ENCODE measurements around the gene AKT3.

GRCh38 chr1:243528459-243529121 lies 321.5 kb downstream of the AKT3 start:
- TF ChIP-seq CTCF (IDR thresholded peaks at IDR 0.05) = no peak
- TF ChIP-seq POLR2A (IDR thresholded peaks at IDR 0.05) = no peak

Measured in heart left ventricle (tissue), 13 donors.